PC-9 (cell line): ENCODE results near the gene ANKRD44. TPM values are rescaled to one million over a fixed set of nuclear protein-coding genes. Genes with fewer than 3 reads are reported as not detected.

Source experiments
- BruUV-seq: library from RNA; stranded (reverse); fragments of 400-500 nt; replicated peaks from 2 replicates; lab custom pipeline; 2021; lab: Mats Ljungman, UMichigan
- CTCF ChIA-PET: fragments of 300-600 bp; sonication (Branson Sonifier 250); formaldehyde crosslinking; loops from one replicate; lab custom pipeline; 2022; ENCODE audit warnings: antibody characterized with exemption; lab: Charles Lee
- POLR2A ChIA-PET: fragments of 300-600 bp; sonication (Branson Sonifier 250); formaldehyde crosslinking; loops from one replicate; lab custom pipeline; 2022; ENCODE audit warnings: antibody characterized with exemption; ENCODE audit not compliant: unreplicated experiment; lab: Charles Lee
- DNase-seq, 2 experiments: peaks; one replicate each; pipeline versions ENCODE4 v3.0.0 to v3.0.0-alpha.2; 2015 to 2022; ENCODE audit warnings: mixed read lengths in 1 of 2
- H2AFZ ChIP-seq: fragments of 200-600 bp; sonication (generic); 2 replicates; pipeline ENCODE4 v1.8.1; 2017; ENCODE audit warnings: antibody characterized with exemption
- H3F3A ChIP-seq: fragments of 200-600 bp; sonication (generic); 2 replicates; pipeline ENCODE4 v1.8.1; 2017; ENCODE audit warnings: antibody characterized with exemption, mild to moderate bottlenecking, low read depth; ENCODE audit not compliant: insufficient read depth
- H3K27ac ChIP-seq: fragments of 200-600 bp; sonication (generic); 2 replicates; pipeline ENCODE4 v1.6.1; 2016; ENCODE audit warnings: mixed run types
- H3K27me3 ChIP-seq: fragments of 200-600 bp; sonication (generic); 2 replicates; pipeline ENCODE4 v1.6.1; 2016; ENCODE audit warnings: low read depth, mixed run types; ENCODE audit not compliant: insufficient read depth
- H3K36me3 ChIP-seq: fragments of 200-600 bp; sonication (generic); 2 replicates; pipeline ENCODE4 v1.6.1; 2016; ENCODE audit warnings: low read depth, mixed run types
- H3K4me1 ChIP-seq: fragments of 200-600 bp; sonication (generic); replicated peaks from 2 replicates; pipeline ENCODE4 v1.6.1; 2016; ENCODE audit warnings: mixed run types; ENCODE audit not compliant: insufficient read depth
- H3K4me2 ChIP-seq: fragments of 200-600 bp; sonication (generic); 2 replicates; pipeline ENCODE4 v1.6.1; 2017; ENCODE audit warnings: mixed run types
- H3K4me3 ChIP-seq: fragments of 200-600 bp; sonication (generic); 2 replicates; pipeline ENCODE4 v1.6.1; 2016; ENCODE audit warnings: mixed run types
- H3K79me2 ChIP-seq: fragments of 200-600 bp; sonication (generic); 2 replicates; pipeline ENCODE4 v1.6.1; 2017; ENCODE audit warnings: low read depth, mixed run types
- H3K9me2 ChIP-seq: fragments of 200-600 bp; sonication (generic); 2 replicates; pipeline ENCODE4 v1.8.1; 2017; ENCODE audit warnings: mild to moderate bottlenecking; ENCODE audit not compliant: insufficient read depth
- H3K9me3 ChIP-seq: fragments of 200-600 bp; sonication (generic); 2 replicates; pipeline ENCODE4 v1.8.1; 2016; ENCODE audit warnings: low read depth; ENCODE audit not compliant: insufficient read depth
- H4K20me1 ChIP-seq: fragments of 200-600 bp; sonication (generic); 2 replicates; pipeline ENCODE4 v1.8.1; 2017; ENCODE audit not compliant: insufficient read depth
- CTCF ChIP-seq: fragments of 200-600 bp; sonication (generic); conservative IDR thresholded peaks from 2 replicates; pipeline ENCODE4 v1.6.1; 2017; ENCODE audit warnings: mixed run types, antibody characterized with exemption, mild to moderate bottlenecking, moderate library complexity
- EZH2 ChIP-seq: fragments of 200-600 bp; sonication (generic); IDR thresholded peaks from 2 replicates; pipeline ENCODE4 v1.8.0; 2017; ENCODE audit warnings: antibody characterized with exemption, low read depth
- intact Hi-C: fragments of 100-400 bp; cut with micrococcal nuclease; formaldehyde crosslinking; loops from one replicate; pipeline ENCODE4 v1.10.0; 2022; ENCODE audit not compliant: unreplicated experiment
- total RNA-seq: library from RNA; stranded (reverse); gene quantifications from 2 replicates; pipeline ENCODE4 v1.2.3, GENCODE V29; 2021

Gene ANKRD44
- total RNA-seq, 1 experiment from 2014 or later, result 3.4 TPM

- Histone ChIP-seq H3K4me3 (no peak overlapping the region), H3K36me3 (no peaks in the 10 kb centered on the region), H2AFZ (no peak overlapping the region), H4K20me1 (no peaks in the 10 kb centered on the region), H3K27me3 (no peaks in the 10 kb centered on the region), H3K4me2 (no peak overlapping the region), H3F3A (peaks cover 5% of the 10 kb centered on the region; the same call in 1 of the 2 replicates), H3K9me3 (no peaks in the 10 kb centered on the region), H3K4me1 (no peaks in the 10 kb centered on the region), H3K79me2 (no peaks in the 10 kb centered on the region), H3K9me2 (no peaks in the 10 kb centered on the region), H3K27ac (no peak overlapping the region)
- TF ChIP-seq EZH2, result no peak
- TF ChIP-seq CTCF, result no peak
- POLR2A ChIA-PET, result no interaction called here
- BruUV-seq, result no TSS peak
- CTCF ChIA-PET, result no interaction called here
- DNase-seq, result no peak
- intact Hi-C loops, result no loop called here
These were observed 4.4 kb downstream of the ANKRD44 start for GRCh38 chr2:197306024-197306695.

GRCh38 chr2:197304556-197305011 is 6.0 kb downstream of the ANKRD44 start:
- ChIA-PET POLR2A (no interaction called here), CTCF (no interaction called here)
- no peaks in the 10 kb centered on the region for H4K20me1 ChIP-seq
- H3F3A ChIP-seq, result peaks cover 2% of the 10 kb centered on the region; the same call in 1 of the 2 replicates
- no peak for DNase-seq
- TF ChIP-seq CTCF (no peak), EZH2 (no peak)
- no peaks in the 10 kb centered on the region for H3K79me2 ChIP-seq
- no peak overlapping the region for H3K4me3 ChIP-seq
- H3K4me2 ChIP-seq, result no peak overlapping the region
- H3K9me2 ChIP-seq, result no peaks in the 10 kb centered on the region
- H3K27me3 ChIP-seq, result no peaks in the 10 kb centered on the region
- no peaks in the 10 kb centered on the region for H3K36me3 ChIP-seq
- intact Hi-C loops, result no loop called here
- BruUV-seq, result no TSS peak
- no peaks in the 10 kb centered on the region for H3K9me3 ChIP-seq
- H3K27ac ChIP-seq, result no peak overlapping the region
- H3K4me1 ChIP-seq, result no peaks in the 10 kb centered on the region
- H2AFZ ChIP-seq, result no peak overlapping the region

- Histone ChIP-seq H3K36me3 (no peaks in the 10 kb centered on the region), H3K4me2 (no peak overlapping the region), H3K9me2 (no peaks in the 10 kb centered on the region), H3K4me3 (no peak overlapping the region), H3K27ac (no peak overlapping the region), H3K4me1 (no peaks in the 10 kb centered on the region), H2AFZ (no peak overlapping the region), H4K20me1 (no peaks in the 10 kb centered on the region), H3K9me3 (0 out of 2 replicates have a peak, but pooled peaks cover 5% of the 10 kb centered on the region), H3K79me2 (no peaks in the 10 kb centered on the region), H3F3A (no peaks in the 10 kb centered on the region), H3K27me3 (no peaks in the 10 kb centered on the region)
- BruUV-seq, result no TSS peak
- intact Hi-C loops, result no loop called here
- TF ChIP-seq EZH2 (no peak), CTCF (no peak)
- CTCF ChIA-PET, result no interaction called here
- no peak for DNase-seq
- POLR2A ChIA-PET, result no interaction called here
These were observed 10.4 kb downstream of the ANKRD44 start for GRCh38 chr2:197300139-197300538.
